ENCODE measurements around the gene GSG1L2. TPM values are rescaled to one million over a fixed set of nuclear protein-coding genes. Genes with fewer than 3 reads are reported as not detected.

Gene GSG1L2
- total and polyA plus RNA-seq, 4 experiments from 2014 or later = not detected

GRCh38 chr17:9811086-9811485 lies 10.8 kb downstream of the GSG1L2 start:
- Histone ChIP-seq H3K4me1 (ENCODE audit: insufficient read depth, low read length) (no peaks in the 10 kb centered on the region), H3K9me3 (ENCODE audit: control insufficient read depth in 1 of 2, low read length in 2 of 2) (no peaks in the 10 kb centered on the region), H3K36me3 (ENCODE audit: insufficient read depth, low read length) (no peaks in the 10 kb centered on the region), H3K27ac (ENCODE audit: low read depth, low read length) (no peak overlapping the region), H3K27me3 (ENCODE audit: insufficient read depth, low read length) (no peaks in the 10 kb centered on the region), H3K4me3 (ENCODE audit: low read length in 2 of 2) (no peak overlapping the region)
- CTCF ChIA-PET (ENCODE audit: partially characterized antibody) = no interaction called here
- Mint-ChIP-seq H3K4me3 (no peak overlapping the region), H3K9me3 (peaks cover 0 to 4% (median 0%) of the 10 kb centered on the region in 8 donors), H3K27ac (no peak overlapping the region), H3K36me3 (no peaks in the 10 kb centered on the region), H3K27me3 (peaks cover 0 to 3% of the 10 kb centered on the region in 2 donors), H3K4me1 (no peaks in the 10 kb centered on the region)
- POLR2A ChIA-PET (ENCODE audit: partially characterized antibody) = no interaction called here
- no peak for DNase-seq
- intact Hi-C loops (cut with micrococcal nuclease) = no loop called here

GRCh38 chr17:9810100-9810949 lies 11.6 kb downstream of the GSG1L2 start:
- H3K9me3 Mint-ChIP-seq = peaks cover 0 to 4% (median 0%) of the 10 kb centered on the region in 8 donors
- Histone ChIP-seq H3K4me1 (ENCODE audit: insufficient read depth, low read length) (no peaks in the 10 kb centered on the region), H3K27ac (ENCODE audit: low read depth, low read length) (no peak overlapping the region), H3K27me3 (ENCODE audit: insufficient read depth, low read length) (no peaks in the 10 kb centered on the region), H3K9me3 (ENCODE audit: control insufficient read depth in 1 of 2, low read length in 2 of 2) (no peaks in the 10 kb centered on the region), H3K4me3 (ENCODE audit: low read length in 2 of 2) (no peak overlapping the region), H3K36me3 (ENCODE audit: insufficient read depth, low read length) (no peaks in the 10 kb centered on the region)
- H3K27me3 Mint-ChIP-seq = peaks cover 0 to 3% of the 10 kb centered on the region in 2 donors
- POLR2A ChIA-PET (ENCODE audit: partially characterized antibody) = no interaction called here
- H3K4me3 Mint-ChIP-seq = no peak overlapping the region
- no peak for DNase-seq
- intact Hi-C loops (cut with micrococcal nuclease) = no loop called here
- no peak overlapping the region for H3K27ac Mint-ChIP-seq
- H3K36me3 Mint-ChIP-seq = no peaks in the 10 kb centered on the region
- H3K4me1 Mint-ChIP-seq = no peaks in the 10 kb centered on the region
- CTCF ChIA-PET (ENCODE audit: partially characterized antibody) = no interaction called here

GRCh38 chr17:9809409-9809808 lies 12.5 kb downstream of the GSG1L2 start:
- DNase-seq = no peak
- no peaks in the 10 kb centered on the region for H3K27me3 ChIP-seq (ENCODE audit: insufficient read depth, low read length)
- POLR2A ChIA-PET (ENCODE audit: partially characterized antibody) = no interaction called here
- CTCF ChIA-PET (ENCODE audit: partially characterized antibody) = no interaction called here
- no peak overlapping the region for H3K4me3 ChIP-seq (ENCODE audit: low read length in 2 of 2)
- H3K4me3 Mint-ChIP-seq = no peak overlapping the region
- no peak overlapping the region for H3K27ac Mint-ChIP-seq
- no peaks in the 10 kb centered on the region for H3K36me3 ChIP-seq (ENCODE audit: insufficient read depth, low read length)
- no peaks in the 10 kb centered on the region for H3K4me1 ChIP-seq (ENCODE audit: insufficient read depth, low read length)
- H3K27ac ChIP-seq (ENCODE audit: low read depth, low read length) = no peak overlapping the region
- peaks cover 0 to 5% of the 10 kb centered on the region in 2 donors for H3K27me3 Mint-ChIP-seq
- H3K9me3 Mint-ChIP-seq = peaks cover 0 to 4% (median 0%) of the 10 kb centered on the region in 8 donors
- no peaks in the 10 kb centered on the region for H3K9me3 ChIP-seq (ENCODE audit: control insufficient read depth in 1 of 2, low read length in 2 of 2)
- intact Hi-C loops (cut with micrococcal nuclease) = no loop called here
- H3K36me3 Mint-ChIP-seq = no peaks in the 10 kb centered on the region
- H3K4me1 Mint-ChIP-seq = no peaks in the 10 kb centered on the region

GRCh38 chr17:9806699-9807098 lies 15.2 kb downstream of the GSG1L2 start:
- ChIA-PET CTCF (ENCODE audit: partially characterized antibody) (no interaction called here), POLR2A (ENCODE audit: partially characterized antibody) (no interaction called here)
- Histone ChIP-seq H3K4me1 (ENCODE audit: insufficient read depth, low read length) (no peaks in the 10 kb centered on the region), H3K4me3 (ENCODE audit: low read length in 2 of 2) (no peak overlapping the region), H3K27ac (ENCODE audit: low read depth, low read length) (no peak overlapping the region), H3K27me3 (ENCODE audit: insufficient read depth, low read length) (no peaks in the 10 kb centered on the region), H3K36me3 (ENCODE audit: insufficient read depth, low read length) (no peaks in the 10 kb centered on the region), H3K9me3 (ENCODE audit: control insufficient read depth in 1 of 2, low read length in 2 of 2) (no peaks in the 10 kb centered on the region)
- H3K27me3 Mint-ChIP-seq = peaks cover 8 to 9% of the 10 kb centered on the region in 2 donors
- no peak for DNase-seq
- H3K27ac Mint-ChIP-seq = no peak overlapping the region
- peaks cover 0 to 9% (median 3%) of the 10 kb centered on the region in 8 donors for H3K9me3 Mint-ChIP-seq
- H3K36me3 Mint-ChIP-seq = no peaks in the 10 kb centered on the region
- intact Hi-C loops (cut with micrococcal nuclease) = no loop called here
- no peaks in the 10 kb centered on the region for H3K4me1 Mint-ChIP-seq
- H3K4me3 Mint-ChIP-seq = no peak overlapping the region

- intact Hi-C loops (cut with micrococcal nuclease) = no loop called here
- Histone ChIP-seq H3K9me3 (ENCODE audit: control insufficient read depth in 1 of 2, low read length in 2 of 2) (no peaks in the 10 kb centered on the region), H3K27me3 (ENCODE audit: insufficient read depth, low read length) (no peaks in the 10 kb centered on the region), H3K27ac (ENCODE audit: low read depth, low read length) (no peak overlapping the region), H3K4me1 (ENCODE audit: insufficient read depth, low read length) (no peaks in the 10 kb centered on the region), H3K36me3 (ENCODE audit: insufficient read depth, low read length) (no peaks in the 10 kb centered on the region), H3K4me3 (ENCODE audit: low read length in 2 of 2) (no peak overlapping the region)
- Mint-ChIP-seq H3K27ac (no peak overlapping the region), H3K27me3 (peaks cover 8 to 12% of the 10 kb centered on the region in 2 donors), H3K4me3 (no peak overlapping the region), H3K9me3 (peaks cover 0 to 9% (median 3%) of the 10 kb centered on the region in 8 donors), H3K4me1 (no peaks in the 10 kb centered on the region), H3K36me3 (no peaks in the 10 kb centered on the region)
- no peak for DNase-seq
- ChIA-PET CTCF (ENCODE audit: partially characterized antibody) (no interaction called here), POLR2A (ENCODE audit: partially characterized antibody) (no interaction called here)
These were observed 16.1 kb downstream of the GSG1L2 start for GRCh38 chr17:9805769-9806168.

- no peak overlapping the region for H3K4me3 Mint-ChIP-seq
- peaks cover 0 to 9% (median 3%) of the 10 kb centered on the region in 8 donors for H3K9me3 Mint-ChIP-seq
- POLR2A ChIA-PET (ENCODE audit: partially characterized antibody) = no interaction called here
- DNase-seq = no peak
- H3K27me3 Mint-ChIP-seq = peaks cover 13 to 16% of the 10 kb centered on the region in 2 donors
- Histone ChIP-seq H3K9me3 (ENCODE audit: control insufficient read depth in 1 of 2, low read length in 2 of 2) (no peaks in the 10 kb centered on the region), H3K36me3 (ENCODE audit: insufficient read depth, low read length) (no peaks in the 10 kb centered on the region), H3K4me3 (ENCODE audit: low read length in 2 of 2) (no peak overlapping the region), H3K27me3 (ENCODE audit: insufficient read depth, low read length) (no peaks in the 10 kb centered on the region), H3K4me1 (ENCODE audit: insufficient read depth, low read length) (no peaks in the 10 kb centered on the region), H3K27ac (ENCODE audit: low read depth, low read length) (no peak overlapping the region)
- no peaks in the 10 kb centered on the region for H3K4me1 Mint-ChIP-seq
- H3K36me3 Mint-ChIP-seq = no peaks in the 10 kb centered on the region
- no peak overlapping the region for H3K27ac Mint-ChIP-seq
- CTCF ChIA-PET (ENCODE audit: partially characterized antibody) = no interaction called here
- intact Hi-C loops (cut with micrococcal nuclease) = no loop called here
These were observed 19.2 kb downstream of the GSG1L2 start for GRCh38 chr17:9802697-9803096.

- POLR2A ChIA-PET (ENCODE audit: partially characterized antibody) = no interaction called here
- DNase-seq = no peak
- H3K4me1 ChIP-seq (ENCODE audit: insufficient read depth, low read length) = no peaks in the 10 kb centered on the region
- no peak overlapping the region for H3K4me3 ChIP-seq (ENCODE audit: low read length in 2 of 2)
- no peaks in the 10 kb centered on the region for H3K36me3 Mint-ChIP-seq
- CTCF ChIA-PET (ENCODE audit: partially characterized antibody) = no interaction called here
- no peaks in the 10 kb centered on the region for H3K9me3 ChIP-seq (ENCODE audit: control insufficient read depth in 1 of 2, low read length in 2 of 2)
- no peaks in the 10 kb centered on the region for H3K27me3 ChIP-seq (ENCODE audit: insufficient read depth, low read length)
- H3K27ac ChIP-seq (ENCODE audit: low read depth, low read length) = no peak overlapping the region
- no peaks in the 10 kb centered on the region for H3K36me3 ChIP-seq (ENCODE audit: insufficient read depth, low read length)
- peaks cover 0 to 9% (median 3%) of the 10 kb centered on the region in 8 donors for H3K9me3 Mint-ChIP-seq
- H3K27ac Mint-ChIP-seq = no peak overlapping the region
- H3K27me3 Mint-ChIP-seq = peaks cover 13 to 16% of the 10 kb centered on the region in 2 donors
- intact Hi-C loops (cut with micrococcal nuclease) = no loop called here
- H3K4me3 Mint-ChIP-seq = no peak overlapping the region
- H3K4me1 Mint-ChIP-seq = no peaks in the 10 kb centered on the region
These were observed 19.6 kb downstream of the GSG1L2 start for GRCh38 chr17:9802294-9802693.
